GM19455 (cell line): ENCODE results near the gene GPR156.

Experiments used
- ATAC-seq: cut with Tn5 transposase; IDR thresholded peaks from one replicate; pipeline ENCODE4 v1.9.1; 2021; ENCODE audit not compliant: unreplicated experiment

The GPR156 gene

DNA sequence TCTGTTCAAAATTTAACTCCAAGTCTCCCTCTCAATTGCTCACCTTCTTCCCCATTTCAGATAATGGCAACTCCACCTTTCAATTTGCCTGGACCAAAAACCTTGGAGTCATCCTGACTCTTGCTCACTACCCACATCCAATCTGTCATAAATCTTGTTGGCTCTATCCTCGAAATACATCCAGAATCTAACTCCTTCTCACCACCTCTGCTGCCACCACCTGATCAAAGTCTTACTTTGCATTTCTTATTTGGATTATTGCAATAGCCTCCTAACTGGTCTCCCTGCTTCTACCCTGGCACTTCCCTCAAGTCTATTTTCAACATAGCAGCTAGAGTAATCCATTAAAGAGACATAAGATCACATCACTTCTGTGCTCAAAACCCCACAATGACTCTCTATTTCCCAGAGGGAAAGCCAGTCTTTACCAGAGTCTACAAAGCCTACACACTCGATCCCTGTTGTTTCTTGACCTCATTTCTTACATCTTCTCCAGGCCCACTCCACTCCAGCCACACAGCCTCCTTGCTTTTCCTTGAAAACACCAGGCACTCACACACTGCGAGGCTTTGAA lies 86.6 kb downstream of the GPR156 start:
- no peak for ATAC-seq

DNA sequence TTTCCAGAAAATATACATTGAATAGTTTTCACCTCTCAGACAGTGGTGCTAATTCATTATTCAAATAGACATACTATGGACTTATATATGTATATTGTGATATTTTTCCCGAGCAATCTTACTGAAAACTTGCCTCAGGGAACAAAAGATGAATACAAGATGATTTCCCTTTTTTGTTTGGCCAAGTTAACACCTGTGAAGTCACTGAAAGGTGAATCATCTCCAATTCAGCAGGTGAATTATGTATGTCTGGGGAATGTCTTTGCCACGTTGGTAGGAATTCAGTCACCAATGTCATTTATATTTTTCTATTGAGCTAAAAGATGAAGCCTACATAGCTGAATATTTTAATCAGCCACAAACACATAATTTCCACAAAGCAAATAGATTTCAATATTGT lies 88.2 kb downstream of the GPR156 start:
- ATAC-seq, result no peak

DNA sequence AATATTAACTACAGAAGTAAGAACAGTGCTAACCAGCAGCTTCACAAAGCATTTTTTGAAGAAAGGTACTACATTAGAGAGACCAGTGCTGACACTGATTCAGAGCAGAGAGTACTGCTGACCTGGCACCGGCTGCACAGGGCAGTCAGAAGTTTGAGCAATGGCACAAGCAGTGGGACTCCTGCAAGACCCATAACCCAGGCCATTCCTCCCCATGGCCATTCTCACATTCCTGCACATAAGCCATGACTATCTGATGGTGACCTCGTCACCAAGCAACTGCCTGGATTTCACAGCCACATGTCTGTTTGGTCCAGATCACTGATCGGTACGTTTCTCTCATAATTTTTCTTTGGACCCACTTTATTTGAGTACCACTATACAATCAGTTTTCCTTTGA lies 88.7 kb downstream of the GPR156 start:
- ATAC-seq, result no peak

DNA sequence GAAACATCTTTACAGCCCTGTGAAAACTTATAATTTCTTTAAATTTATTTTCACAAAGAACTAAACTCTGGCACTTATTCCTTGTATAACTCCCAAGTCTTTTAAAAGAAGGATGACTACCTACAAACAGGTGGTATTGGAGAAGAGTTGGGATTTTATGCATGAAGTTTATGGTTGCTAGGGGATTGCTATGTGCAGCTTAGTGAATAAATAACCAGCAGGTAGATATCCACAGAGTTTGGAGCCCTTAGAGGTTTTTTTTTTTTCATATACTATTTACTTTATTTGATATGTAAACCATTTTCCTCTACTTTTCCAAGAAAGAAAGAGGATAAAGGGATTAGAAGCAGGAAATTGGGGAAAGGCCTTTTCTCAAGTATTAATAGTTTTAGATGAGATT lies 91.5 kb downstream of the GPR156 start:
- ATAC-seq, result no peak

DNA sequence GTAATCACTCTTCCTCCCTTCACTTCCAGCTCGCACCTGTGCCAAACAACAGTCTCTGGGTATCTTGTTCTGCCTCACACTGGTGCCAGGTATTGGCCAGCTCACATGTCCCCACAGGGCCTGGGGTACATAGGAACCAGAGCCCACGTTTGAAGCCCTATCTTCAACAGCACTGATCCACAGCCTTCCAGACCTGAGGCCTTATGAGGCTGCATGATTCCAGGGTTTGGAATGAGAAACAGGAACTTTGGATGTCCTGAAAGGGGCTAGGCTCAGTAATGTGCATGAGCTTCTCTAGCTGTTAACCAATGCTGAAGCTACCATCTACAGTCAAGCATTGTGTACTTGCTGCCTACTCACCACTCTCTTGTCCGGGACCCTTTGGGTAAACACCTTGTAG lies 92.4 kb downstream of the GPR156 start:
- ATAC-seq, result no peak

DNA sequence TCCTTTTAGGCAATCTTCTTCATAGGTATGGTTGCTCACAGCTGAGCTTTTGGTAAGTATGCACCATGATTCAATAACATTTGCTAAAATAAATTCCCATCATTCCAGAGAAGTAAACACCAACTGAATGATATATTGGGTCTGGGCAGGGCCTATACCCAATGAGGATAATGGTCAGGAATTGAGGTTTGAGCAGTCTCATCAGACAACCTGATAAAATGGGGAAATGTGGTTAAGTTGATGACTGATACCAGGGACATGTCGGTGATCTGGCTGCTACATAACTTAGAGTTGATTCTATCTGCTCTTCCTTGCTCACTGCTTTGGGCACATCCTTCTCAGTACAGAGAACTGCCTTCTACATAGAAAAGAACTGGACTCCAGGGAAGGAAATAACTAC lies 92.9 kb downstream of the GPR156 start:
- no peak for ATAC-seq

DNA sequence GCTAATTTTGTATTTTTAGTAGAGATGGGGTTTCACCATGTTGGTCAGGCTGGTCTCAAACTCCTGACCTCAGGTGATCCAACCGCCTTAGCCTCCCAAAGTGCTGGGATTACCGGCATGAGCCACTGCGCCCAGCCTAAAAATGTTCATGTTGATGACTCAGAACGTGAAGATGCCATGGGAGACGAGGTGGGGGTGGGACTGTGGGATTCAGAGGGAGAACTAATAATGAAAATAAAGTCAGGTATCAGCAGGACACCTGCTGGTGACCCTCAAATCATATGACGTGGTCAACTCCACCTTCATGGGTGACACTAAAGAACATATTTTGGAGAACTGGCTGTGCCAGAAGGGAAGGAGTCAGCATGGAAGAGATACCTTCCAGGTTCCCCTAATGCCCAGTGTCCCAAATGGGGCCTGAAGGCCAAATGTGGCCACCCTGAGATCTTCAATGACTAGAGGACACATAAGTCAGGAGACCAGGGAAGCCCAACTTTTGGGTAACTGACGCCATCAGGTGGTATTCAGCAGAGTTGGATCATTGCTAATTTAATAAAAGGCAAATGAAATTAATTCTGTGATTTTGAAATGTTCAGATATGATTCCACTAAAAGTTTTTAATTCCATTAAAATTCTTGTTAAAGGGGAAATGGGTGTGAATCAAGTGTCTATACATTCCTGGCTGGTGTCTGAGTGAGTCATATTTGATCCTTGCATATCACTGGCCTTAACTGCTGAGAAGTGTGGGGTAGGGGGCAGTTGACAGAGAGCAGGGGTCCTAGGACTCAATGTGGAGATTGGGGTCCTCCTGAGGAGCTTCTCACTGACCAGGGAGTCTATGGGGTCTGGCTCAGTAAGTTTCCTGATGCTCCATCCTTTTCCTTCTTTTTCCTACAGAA lies 102.2 kb downstream of the GPR156 start:
- no peak for ATAC-seq

DNA sequence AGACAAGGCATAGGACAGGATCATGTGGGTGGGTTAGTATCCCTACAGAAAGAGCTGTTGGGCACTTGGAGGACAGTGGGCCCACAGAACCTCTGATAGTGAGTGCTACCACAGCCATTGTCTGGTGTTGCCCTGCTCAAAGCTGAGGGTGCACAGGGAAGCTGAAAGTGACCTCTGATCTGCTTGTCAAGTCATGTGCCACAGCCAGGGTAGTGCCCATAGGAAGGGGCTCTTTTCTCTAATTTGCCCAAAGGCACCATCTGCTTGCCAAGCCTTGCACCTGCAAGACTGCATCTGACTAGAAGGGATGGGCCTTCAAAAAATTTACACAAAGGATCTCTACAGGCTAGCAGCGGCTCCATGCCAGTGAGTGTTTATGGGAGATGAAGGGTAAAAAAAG lies 103.4 kb downstream of the GPR156 start:
- ATAC-seq, result no peak

DNA sequence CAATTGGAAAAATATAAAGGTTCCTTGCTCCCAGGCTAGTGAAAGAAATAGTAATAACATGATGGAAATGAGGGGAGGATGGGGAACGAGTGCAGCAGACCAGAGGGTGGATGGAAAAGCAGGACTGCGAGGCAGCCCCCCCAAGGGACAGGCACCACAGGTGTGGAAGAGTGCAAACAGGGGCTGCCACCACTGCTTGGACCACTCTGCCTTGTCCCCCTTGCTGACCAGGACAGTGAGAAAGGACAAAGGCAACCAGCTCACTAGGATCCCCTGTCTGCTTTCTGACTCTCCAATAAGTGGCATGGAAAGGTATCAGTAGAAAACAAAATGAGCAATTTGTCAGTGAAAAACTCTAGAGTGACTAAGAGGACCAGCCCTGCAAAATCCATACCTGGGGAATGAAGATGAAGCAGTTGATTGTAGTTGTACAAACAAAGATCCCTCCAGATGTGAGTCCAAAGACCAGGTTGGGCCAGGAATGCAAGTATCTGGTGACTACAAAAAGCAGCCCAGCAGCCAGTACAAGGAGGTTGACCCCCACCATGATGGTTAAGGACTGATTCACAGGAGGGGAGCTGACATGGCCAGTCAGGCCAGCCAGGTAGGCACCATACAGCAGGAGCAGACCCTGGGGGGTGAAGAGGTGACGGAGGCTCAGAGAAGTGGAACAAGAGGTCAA lies 104.2 kb downstream of the GPR156 start:
- no peak for ATAC-seq

DNA sequence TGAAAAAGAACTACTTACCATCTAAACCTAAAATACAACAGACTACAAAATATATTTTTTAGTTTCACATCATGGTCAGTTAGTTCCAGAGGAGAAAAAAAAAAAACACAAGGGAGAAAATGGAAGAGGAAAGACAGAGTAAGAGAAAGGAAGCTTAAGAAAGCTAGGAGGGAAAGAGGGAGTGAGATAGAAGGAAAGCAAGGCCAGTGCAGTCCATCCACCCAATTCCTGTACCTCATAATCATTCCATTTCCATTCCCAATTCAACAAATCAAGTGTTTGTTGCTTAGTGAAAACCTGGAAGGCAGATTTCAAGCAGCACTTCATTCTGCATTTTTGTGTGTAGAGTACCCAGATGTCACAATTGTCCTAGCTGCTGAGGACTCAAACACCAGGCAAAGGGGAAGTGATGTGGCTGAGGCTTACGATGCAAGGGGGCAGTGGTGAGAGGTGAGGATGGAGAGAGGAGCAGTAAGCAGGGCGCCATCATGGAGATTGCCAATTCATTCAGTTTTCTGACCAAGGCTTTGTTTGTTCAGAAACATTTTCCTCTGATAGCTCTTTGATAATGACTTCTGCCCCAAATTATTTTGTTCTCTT lies 107.2 kb downstream of the GPR156 start:
- ATAC-seq, result no peak

DNA sequence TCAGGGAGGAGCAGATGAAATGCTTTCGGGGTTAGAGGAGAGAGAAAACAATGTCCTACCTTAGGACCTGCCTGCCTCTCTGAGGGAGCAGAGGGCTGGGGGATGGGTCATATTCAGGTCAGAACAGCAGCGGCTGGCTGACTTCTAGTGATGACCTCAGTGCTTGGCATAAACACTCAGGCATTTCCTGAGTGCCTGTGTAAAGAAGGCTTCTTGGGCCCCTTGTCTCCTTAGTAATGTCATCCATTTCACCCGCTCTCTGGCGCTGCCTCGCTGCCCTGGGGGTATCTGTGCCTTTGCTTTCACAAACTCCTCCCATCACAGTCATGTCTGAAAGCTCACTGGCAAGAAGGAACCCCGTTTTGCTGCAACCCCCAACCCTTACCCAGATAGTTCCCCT lies 107.9 kb downstream of the GPR156 start:
- ATAC-seq, result no peak

DNA sequence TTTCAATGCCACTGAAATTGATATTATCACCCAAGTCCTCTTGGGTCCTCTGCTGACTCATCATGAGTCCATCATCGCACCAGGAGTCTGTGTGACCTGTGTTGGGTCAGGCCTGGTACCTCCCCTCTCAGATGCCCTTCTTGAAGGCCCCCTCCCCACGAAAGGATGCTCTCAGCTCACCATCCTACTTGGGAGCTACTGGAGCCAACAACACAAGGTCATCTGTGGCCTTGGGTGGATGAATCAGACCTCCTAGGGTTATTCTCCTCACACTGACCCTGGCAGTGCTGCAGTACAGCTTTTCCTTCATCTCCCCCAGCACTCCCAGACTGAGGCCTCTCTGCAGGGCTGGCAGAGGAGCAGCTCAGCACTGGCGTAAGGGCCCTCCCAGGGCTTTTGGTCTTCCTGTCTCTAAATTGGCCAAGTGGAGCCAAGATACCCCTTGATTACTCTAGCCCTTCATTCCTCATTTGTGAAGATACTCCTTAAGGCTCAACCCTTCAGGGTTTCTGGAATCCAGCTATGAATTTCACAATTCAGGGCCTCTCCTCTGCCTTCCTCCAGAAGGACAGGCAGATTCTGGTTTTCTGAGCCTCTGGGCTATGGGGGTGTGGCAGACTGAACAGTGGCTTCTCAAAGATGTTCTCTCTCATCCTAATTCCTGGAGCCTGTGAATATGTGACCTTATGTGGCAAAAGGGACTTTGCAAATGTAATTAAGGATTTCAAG lies 110.0 kb downstream of the GPR156 start:
- no peak for ATAC-seq

DNA sequence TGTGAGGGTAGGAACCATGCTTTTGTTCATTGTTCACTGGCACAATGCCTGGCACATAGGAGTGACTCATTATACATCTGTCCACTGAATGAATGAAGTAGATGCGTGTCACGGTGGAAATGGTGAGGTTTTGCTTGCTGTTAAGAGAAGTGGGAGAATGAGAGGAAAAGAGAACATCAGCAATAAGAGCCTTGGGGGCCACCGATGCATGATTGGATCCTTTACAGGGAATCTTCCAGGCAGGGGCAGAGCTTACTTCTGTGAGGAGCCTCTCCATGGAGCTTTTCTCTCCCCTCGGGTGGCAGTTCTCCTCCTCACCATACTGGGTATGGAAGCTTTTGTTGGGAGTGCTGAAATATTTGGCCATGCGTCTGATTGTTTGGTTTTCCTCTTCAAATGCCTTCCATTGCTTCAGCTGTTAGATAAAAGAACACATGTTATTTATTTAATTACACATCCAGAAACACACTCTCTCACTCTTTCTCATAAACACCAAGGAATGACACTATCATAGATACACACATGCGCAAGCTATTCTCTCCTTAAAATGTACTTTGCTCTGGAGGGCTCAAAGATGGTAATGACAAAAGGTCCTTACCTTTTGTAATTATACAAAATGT lies 111.9 kb downstream of the GPR156 start:
- ATAC-seq, result no peak

DNA sequence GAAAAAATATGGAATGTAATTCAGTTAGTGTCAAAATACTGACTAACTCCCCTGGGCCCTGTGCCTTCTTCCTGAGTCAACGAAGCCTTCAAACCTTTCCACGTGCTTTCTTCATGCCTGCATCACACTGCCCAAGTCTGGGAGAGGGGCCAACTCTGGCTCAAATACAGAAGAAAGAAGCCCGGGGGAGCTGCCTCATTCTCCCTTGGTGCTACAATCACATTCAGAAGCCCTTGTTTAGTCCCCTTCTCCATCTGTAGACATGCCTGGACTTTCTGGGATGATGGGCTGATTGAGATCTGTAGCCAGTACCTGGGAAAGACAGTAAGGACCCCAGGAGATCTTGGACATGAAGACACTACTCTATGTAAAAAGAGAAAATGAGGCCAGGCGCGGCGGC lies 113.0 kb downstream of the GPR156 start:
- ATAC-seq, result no peak

DNA sequence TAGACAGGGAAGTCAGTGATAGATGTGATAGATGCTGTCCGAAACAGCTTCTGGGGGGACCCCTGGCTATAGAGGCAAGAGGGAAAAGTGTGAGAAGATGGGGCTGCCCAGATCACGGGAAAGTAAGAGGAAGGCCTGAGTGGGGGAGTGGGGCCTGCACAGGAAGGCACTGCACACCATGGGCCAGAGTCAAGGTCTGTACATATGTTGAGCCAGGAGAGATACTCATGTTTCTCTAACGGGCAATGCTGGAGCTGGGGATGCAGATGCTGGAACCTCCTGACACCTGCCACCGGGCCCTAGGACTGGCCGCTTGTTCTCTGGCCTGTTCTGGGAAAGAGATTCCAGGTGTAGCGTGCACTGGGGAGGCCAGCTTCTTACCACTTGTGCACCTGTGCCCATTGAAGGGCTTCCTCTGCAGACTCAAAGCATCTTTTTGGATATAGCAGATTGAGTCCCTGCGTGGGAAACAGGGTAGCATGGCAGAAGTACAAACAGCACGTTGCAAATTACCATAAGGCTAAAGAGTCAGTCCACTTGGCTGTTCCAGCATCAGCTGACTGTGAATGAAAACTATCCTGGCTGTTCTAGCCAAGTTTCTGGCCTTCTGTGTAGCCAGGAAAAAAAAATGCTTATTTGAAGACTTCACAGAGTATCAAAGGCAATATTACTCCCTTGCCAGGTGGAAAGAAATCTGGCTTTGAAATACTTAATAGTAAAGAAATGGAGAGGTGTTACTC lies 113.7 kb downstream of the GPR156 start:
- no peak for ATAC-seq

DNA sequence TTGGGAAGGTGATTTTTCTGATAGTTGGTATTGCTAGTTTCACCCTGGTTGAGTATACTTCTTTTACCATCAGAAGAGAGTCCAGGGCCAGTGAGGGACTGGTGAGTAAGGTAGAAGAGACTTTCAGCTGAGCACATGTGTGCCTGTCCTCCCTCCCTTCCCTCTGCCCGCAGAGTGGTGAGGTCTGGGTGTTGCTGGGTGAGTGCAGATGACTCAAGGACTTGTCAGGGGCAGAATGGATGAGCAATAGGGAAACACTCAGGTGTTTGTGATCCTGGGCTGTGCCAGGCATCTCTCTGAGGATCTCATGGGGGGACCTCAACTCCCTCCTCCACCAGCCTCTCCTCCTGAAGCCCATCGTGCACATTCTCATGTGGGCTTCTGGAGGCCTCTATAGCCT lies 114.8 kb downstream of the GPR156 start:
- ATAC-seq, result no peak

DNA sequence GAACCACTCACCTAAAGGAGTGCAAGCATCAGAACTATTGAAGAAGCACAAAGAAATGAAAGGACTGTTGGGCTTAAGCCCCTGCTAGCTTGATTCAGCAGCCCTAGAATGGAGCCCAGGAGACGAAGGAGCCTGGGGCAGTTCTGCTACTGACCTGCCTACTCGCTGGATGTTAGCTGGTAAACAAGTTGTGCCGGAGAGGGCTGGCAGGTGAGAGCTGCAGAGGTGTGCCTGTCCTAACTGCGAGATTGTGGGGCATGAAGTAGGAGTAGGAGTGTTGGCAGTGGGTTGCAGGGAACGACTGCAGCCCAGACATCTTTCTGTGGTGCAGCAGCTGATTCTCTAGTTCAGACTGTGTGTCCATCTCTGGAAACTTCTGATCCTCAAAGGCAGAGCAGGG lies 115.6 kb downstream of the GPR156 start:
- ATAC-seq, result no peak

DNA sequence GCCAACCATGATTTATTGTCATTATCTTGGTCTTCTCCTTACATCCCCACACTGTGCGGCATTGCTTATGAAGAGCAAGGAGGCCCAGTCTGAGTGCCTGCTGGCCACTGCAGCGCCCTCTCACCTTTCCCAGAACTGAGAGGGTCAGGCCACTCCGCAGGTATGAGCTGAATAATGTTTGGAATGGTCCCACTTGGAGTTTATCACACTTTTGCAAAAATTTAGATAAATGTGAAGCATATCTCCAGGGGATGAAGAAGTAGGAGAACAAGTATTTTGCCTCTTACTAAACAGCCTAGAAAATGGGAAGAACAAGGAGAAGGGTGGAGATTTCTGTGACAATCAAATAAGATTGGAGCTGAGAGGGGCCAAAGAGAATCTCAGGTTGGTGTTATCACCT lies 116.4 kb downstream of the GPR156 start:
- no peak for ATAC-seq

DNA sequence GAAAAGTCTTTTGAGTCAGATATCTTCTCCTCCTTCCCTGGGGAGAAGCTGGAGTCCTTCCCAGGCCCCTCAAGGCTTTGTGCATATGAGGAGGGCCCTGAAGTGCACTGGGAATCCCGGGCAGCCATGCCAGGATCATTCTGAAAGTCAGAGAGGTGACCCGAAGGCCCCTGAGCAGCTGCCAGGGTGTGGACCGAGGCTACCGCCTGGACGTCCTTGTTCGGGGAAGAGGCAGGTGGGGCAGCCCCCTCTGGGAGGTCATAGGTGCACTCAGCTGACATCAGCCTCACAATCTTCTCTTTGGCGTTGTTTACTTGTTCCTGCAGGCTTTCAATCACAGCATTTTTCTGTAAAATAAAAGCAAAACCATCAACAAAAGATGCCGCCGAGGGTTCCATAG lies 117.0 kb downstream of the GPR156 start:
- ATAC-seq, result no peak

DNA sequence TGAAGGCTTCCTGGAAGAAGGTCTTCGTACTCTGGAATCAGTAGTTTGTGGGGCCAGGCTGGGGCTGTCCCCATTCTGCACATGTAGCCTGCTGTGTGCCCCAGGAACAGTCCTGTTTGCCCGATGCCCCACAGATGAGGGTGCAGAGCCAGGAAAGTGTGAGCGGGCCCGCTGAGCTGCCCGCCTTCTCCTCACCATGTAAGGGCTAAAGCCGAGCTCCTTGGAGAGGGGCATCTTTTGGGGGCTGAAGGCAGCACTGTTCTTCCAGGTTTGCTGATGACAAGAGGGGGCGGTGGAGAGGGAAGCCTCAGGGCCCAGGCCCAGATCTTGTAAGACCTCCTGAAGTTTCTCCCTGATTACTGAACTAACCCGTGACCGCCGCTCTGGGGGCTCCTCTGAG lies 117.5 kb downstream of the GPR156 start:
- no peak for ATAC-seq
